CD8-positive, alpha-beta memory T cell (primary cell): ENCODE results near the gene KIF1C. TPM values are rescaled to one million over a fixed set of nuclear protein-coding genes. Genes with fewer than 3 reads are reported as not detected.
A peak's percentile ranks its signal among the peaks of the same experiment; 100 is the strongest.

Source experiments
- CTCF ChIA-PET: fragments of 350-600 bp; sonication (Branson Sonifier 250); formaldehyde crosslinking; loops from one replicate; lab custom pipeline; 2021; ENCODE audit warnings: antibody characterized with exemption; lab: Charles Lee
- POLR2A ChIA-PET: fragments of 350-600 bp; sonication (Branson Sonifier 250); formaldehyde crosslinking; loops from one replicate; lab custom pipeline; 2021; ENCODE audit warnings: antibody characterized with exemption; lab: Charles Lee
- DNase-seq, 5 donors: peaks; one replicate each; pipeline versions ENCODE4 v3.0.0 to v3.0.0-alpha.2; 2020 to 2022; ENCODE audit warnings: mixed read lengths in 1 of 5
- H3K27ac ChIP-seq: one replicate; pipeline ENCODE4 v1.7.0; 2013; ENCODE audit warnings: low read depth, mild to moderate bottlenecking, low read length, moderate library complexity
- H3K27me3 ChIP-seq: 2 replicates; pipeline ENCODE4 v1.7.0; 2013; ENCODE audit warnings: low read length, mild to moderate bottlenecking; ENCODE audit not compliant: insufficient read depth, poor library complexity, severe bottlenecking
- H3K36me3 ChIP-seq: 2 replicates; pipeline ENCODE4 v1.7.0; 2013; ENCODE audit warnings: mild to moderate bottlenecking, low read length, moderate library complexity; ENCODE audit not compliant: insufficient read depth
- H3K4me1 ChIP-seq: 2 replicates; pipeline ENCODE4 v1.7.0; 2013; ENCODE audit warnings: mild to moderate bottlenecking, low read length, moderate library complexity; ENCODE audit not compliant: insufficient read depth
- H3K4me3 ChIP-seq: 2 replicates; pipeline ENCODE4 v1.7.0; 2013; ENCODE audit warnings: mild to moderate bottlenecking, low read length
- H3K9me3 ChIP-seq: 2 replicates; pipeline ENCODE4 v1.7.0; 2013; ENCODE audit warnings: mild to moderate bottlenecking, low read length
- H3K27ac Mint-ChIP-seq, 8 donors: one replicate each; pipeline ENCODE4 v1.8.0; 2020 to 2021; ENCODE audit warnings: mixed read lengths in 8 of 8, mild to moderate bottlenecking in 6 of 8, inconsistent platforms in 3 of 8, moderate library complexity in 3 of 8
- H3K27me3 Mint-ChIP-seq, 2 donors: one replicate each; pipeline ENCODE4 v1.8.0; 2020 to 2021; ENCODE audit warnings: mixed read lengths in 2 of 2, mild to moderate bottlenecking in 1 of 2, moderate library complexity in 1 of 2
- H3K36me3 Mint-ChIP-seq, 3 donors: one replicate each; pipeline ENCODE4 v1.8.0; 2020 to 2021; ENCODE audit warnings: mixed read lengths in 3 of 3, inconsistent platforms in 1 of 3, mild to moderate bottlenecking in 1 of 3
- H3K4me1 Mint-ChIP-seq, 3 donors: one replicate each; pipeline ENCODE4 v1.8.0; 2020 to 2021; ENCODE audit warnings: mixed read lengths in 3 of 3, inconsistent platforms in 1 of 3, mild to moderate bottlenecking in 1 of 3
- H3K4me3 Mint-ChIP-seq, 7 donors: one replicate each; pipeline ENCODE4 v1.8.0; 2020 to 2021; ENCODE audit warnings: mixed read lengths in 7 of 7, mild to moderate bottlenecking in 6 of 7, moderate library complexity in 4 of 7, inconsistent platforms in 2 of 7
- H3K9me3 Mint-ChIP-seq, 5 donors: one replicate each; pipeline ENCODE4 v1.8.0; 2020 to 2022; ENCODE audit warnings: mixed read lengths in 5 of 5, mild to moderate bottlenecking in 3 of 5, moderate library complexity in 2 of 5, inconsistent platforms in 1 of 5
- polyA plus RNA-seq: library from polyadenylated mRNA; unstranded; fragments of 300-500 nt; fragmentation: Illumina TruSeq; gene quantifications from one replicate; pipeline ENCODE4 v1.2.3, GENCODE V29; 2021
- total RNA-seq, 2 experiments: library from RNA; stranded (reverse); gene quantifications; one replicate each; pipeline ENCODE4 v1.2.3, GENCODE V29; 2021

Gene KIF1C
- total and polyA plus RNA-seq, 3 experiments from 2014 or later: 8.0 to 77.3 (median 73.4) TPM

DNA sequence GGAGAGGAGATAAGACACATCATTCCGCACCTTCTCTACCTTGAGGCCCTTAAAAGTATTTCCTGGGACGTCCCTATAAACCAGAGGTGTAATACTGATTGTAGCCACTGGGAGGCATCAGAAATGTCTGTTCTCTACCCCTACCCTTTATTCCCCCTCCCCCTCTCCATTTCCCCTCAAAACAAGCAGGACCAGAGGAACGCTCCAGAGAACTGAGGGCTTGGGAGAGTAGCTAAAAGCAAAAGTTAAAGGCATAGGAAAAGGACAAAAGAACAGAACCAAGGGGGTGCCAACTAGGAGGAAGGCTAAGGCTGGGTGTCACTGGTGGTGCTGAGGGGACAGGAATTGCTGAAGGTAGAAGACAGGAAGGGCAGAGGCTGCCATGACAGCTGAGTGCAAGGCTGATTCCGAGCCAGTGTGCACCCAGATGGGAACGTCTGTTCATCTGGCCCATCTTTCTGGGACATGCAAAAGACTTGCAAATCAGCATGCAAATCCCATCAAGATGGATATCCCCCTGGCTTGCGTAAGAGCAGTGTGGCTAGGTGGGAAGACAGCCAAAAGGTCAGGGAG is 17.0 kb upstream of the KIF1C start:
- H3K4me3 Mint-ChIP-seq: peak overlapping the region in 1 of 7 donors; percentile 33
- ChIA-PET CTCF (interaction anchor here (0.7 to 3.1 kb wide), 19 partner anchors 9 to 105 kb away, joined by 3 to 19 read pairs (median 4); partner anchors contain the start of genes PFN1, RNF167, SLC25A11 and SLC52A1), POLR2A (interaction anchor here (0.6 to 2.1 kb wide), 2 partner anchors 17 to 91 kb away, joined by 3 to 7 read pairs; partner anchors contain the start of genes INCA1 and KIF1C)
- H3K4me1 ChIP-seq: peaks cover 11% of the 10 kb centered on the region
- no peaks in the 10 kb centered on the region for H3K27me3 ChIP-seq
- H3K27ac Mint-ChIP-seq: peak overlapping the region; percentile 55 to 89 (median 78)
- no peaks in the 10 kb centered on the region for H3K9me3 ChIP-seq
- H3K9me3 Mint-ChIP-seq: no peaks in the 10 kb centered on the region
- no peak overlapping the region for H3K27ac ChIP-seq
- H3K36me3 Mint-ChIP-seq: peaks cover 5 to 72% (median 14%) of the 10 kb centered on the region in 3 donors
- H3K4me1 Mint-ChIP-seq: peaks cover 12 to 21% (median 19%) of the 10 kb centered on the region in 3 donors
- peak in 3 of 5 donors; percentile 26 to 59 (median 48) for DNase-seq
- no peak overlapping the region for H3K4me3 ChIP-seq
- H3K27me3 Mint-ChIP-seq: no peaks in the 10 kb centered on the region
- peaks cover 40% of the 10 kb centered on the region for H3K36me3 ChIP-seq

DNA sequence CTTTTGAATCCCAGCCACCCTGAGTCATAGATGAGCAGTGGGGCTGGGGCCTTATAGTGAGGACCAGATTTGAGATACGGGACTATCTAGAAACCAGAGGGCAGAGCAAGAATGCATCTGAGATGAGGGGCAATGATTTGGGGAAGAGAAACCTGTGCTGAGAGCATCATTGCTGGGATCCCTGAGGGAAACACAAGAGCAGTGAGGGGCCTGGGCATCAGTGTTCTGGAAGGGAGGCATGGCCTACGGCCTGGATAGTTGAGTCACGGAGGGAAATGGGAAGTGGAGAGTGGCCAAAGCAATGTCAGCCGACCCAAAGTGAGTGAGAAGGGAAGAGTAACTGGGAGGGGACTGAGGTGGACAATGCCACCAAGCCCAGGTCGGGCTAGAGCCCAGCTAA is 15.4 kb upstream of the KIF1C start:
- peaks cover 20 to 33% (median 29%) of the 10 kb centered on the region in 3 donors for H3K4me1 Mint-ChIP-seq

GRCh38 chr17:4986403-4986802 is 11.3 kb upstream of the KIF1C start:
- H3K27ac ChIP-seq: peak overlapping the region; percentile 88
- POLR2A ChIA-PET: interaction anchor here (0.6 to 2.6 kb wide), 6 partner anchors 11 to 69 kb away, joined by 3 to 20 read pairs (median 3); partner anchors contain the start of genes INCA1, KIF1C, PFN1 and RNF167
- peak overlapping the region; percentile 94 for H3K4me3 ChIP-seq
- H3K4me1 ChIP-seq: peaks cover 33% of the 10 kb centered on the region
- peaks cover 0 to 1% of the 10 kb centered on the region in 2 donors for H3K27me3 Mint-ChIP-seq
- peak overlapping the region; percentile 91 to 96 (median 93) for H3K4me3 Mint-ChIP-seq
- CTCF ChIA-PET: interaction anchor here (0.7 to 3.3 kb wide), 9 partner anchors 9 to 83 kb away, joined by 3 to 18 read pairs (median 6); partner anchors contain the start of genes CHRNE, RNF167, SLC25A11 and SPAG7
- no peaks in the 10 kb centered on the region for H3K9me3 ChIP-seq
- peaks cover under 1% of the 10 kb centered on the region for H3K36me3 ChIP-seq
- peak overlapping the region; percentile 87 to 98 (median 91) for H3K27ac Mint-ChIP-seq
- H3K4me1 Mint-ChIP-seq: peaks cover 31 to 46% (median 42%) of the 10 kb centered on the region in 3 donors
- DNase-seq: peak in 1 of 5 donors; percentile 45
- H3K36me3 Mint-ChIP-seq: peaks cover 0 to 40% (median 4%) of the 10 kb centered on the region in 3 donors
- no peaks in the 10 kb centered on the region for H3K9me3 Mint-ChIP-seq
- no peaks in the 10 kb centered on the region for H3K27me3 ChIP-seq

More for the DNA sequence above, 15.4 kb upstream of the KIF1C start:
- peak overlapping the region in 2 of 8 donors; percentile 12 to 47 for H3K27ac Mint-ChIP-seq
- no peak overlapping the region for H3K4me3 ChIP-seq
- ChIA-PET POLR2A (no interaction called here), CTCF (interaction anchor here (1.0 to 1.5 kb wide), 2 partner anchors 73 to 80 kb away, joined by 4 to 5 read pairs; no protein-coding TSS in a partner anchor)
- peaks cover 5 to 72% (median 12%) of the 10 kb centered on the region in 3 donors for H3K36me3 Mint-ChIP-seq
- H3K9me3 Mint-ChIP-seq: no peaks in the 10 kb centered on the region
- no peak overlapping the region for H3K27ac ChIP-seq
- peaks cover 22% of the 10 kb centered on the region for H3K4me1 ChIP-seq
- H3K4me3 Mint-ChIP-seq: no peak overlapping the region
- no peaks in the 10 kb centered on the region for H3K27me3 Mint-ChIP-seq
- peaks cover 32% of the 10 kb centered on the region for H3K36me3 ChIP-seq
- H3K27me3 ChIP-seq: no peaks in the 10 kb centered on the region
- H3K9me3 ChIP-seq: no peaks in the 10 kb centered on the region
- no peak for DNase-seq

DNA sequence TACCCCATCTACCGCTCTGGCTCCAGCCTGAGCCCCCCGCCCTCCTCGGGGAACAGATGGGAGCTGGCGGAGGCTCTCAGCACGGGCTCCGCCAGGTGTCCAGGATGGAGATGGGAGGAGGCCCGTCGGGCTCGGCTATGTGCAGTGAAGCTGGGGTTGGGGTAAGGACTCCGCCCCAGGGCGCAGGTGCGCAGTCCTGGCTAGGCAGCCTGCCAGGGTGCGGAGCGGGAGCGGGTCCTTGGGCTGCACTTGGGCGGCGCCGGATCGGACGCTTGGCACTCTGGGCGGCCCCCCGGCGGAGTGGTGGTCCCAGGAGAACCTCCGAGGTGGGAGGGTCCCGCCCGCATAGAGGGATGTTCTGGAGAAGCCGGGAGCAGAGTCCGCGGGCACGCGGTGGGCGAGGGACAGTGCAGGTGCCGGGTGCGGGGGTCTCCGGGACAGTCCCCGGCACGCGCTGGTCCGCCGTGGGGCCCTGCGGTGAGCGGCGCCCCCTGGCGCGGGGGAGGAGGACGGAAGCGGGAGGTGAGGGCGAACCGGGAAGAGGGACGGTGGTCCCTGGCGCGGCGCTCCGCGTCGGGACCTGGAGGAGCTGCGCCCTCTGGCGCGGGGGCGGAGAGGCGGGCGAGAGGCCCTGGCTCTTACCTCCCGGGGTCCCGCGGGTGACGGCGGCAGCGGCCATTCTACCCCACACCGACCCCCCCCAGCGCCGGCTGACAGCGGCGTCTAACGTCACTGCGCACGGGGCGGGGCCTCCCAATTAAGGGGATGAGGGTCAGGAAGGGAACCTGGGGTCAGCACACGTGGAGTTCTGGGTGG is 10.6 kb upstream of the KIF1C start, which contains the start of gene CAMTA2:
CAMTA2 (minus strand) TSS at position 725 of the 816 bp plus-strand sequence. CDS start 1,453 bp downstream, outside the sequence.
- H3K4me1 Mint-ChIP-seq: peaks cover 31 to 46% (median 42%) of the 10 kb centered on the region in 3 donors
- H3K4me1 ChIP-seq: peaks cover 33% of the 10 kb centered on the region
- H3K9me3 Mint-ChIP-seq: no peaks in the 10 kb centered on the region
- H3K27ac Mint-ChIP-seq: peak within 1 kb of the TSS; percentile 87 to 98 (median 95)
- no peaks in the 10 kb centered on the region for H3K36me3 ChIP-seq
- peaks cover 0 to 1% of the 10 kb centered on the region in 2 donors for H3K27me3 Mint-ChIP-seq
- H3K27ac ChIP-seq: peak within 1 kb of the TSS; percentile 88
- CTCF ChIA-PET: interaction anchor here (0.7 to 4.1 kb wide), 17 partner anchors 7 to 277 kb away, joined by 3 to 19 read pairs (median 3); partner anchors contain the start of genes CHRNE, RNF167, SLC25A11 and SPAG7
- peak; percentile 80 to 92 (median 87) for DNase-seq
- POLR2A ChIA-PET: interaction anchor here (0.5 to 2.6 kb wide), 10 partner anchors 11 to 68 kb away, joined by 3 to 20 read pairs (median 3); partner anchors contain the start of genes INCA1, KIF1C, PFN1 and RNF167
- H3K36me3 Mint-ChIP-seq: peaks cover 0 to 32% (median 8%) of the 10 kb centered on the region in 3 donors
- H3K4me3 Mint-ChIP-seq: peak within 1 kb of the TSS; percentile 91 to 96 (median 93)
- peak within 1 kb of the TSS; percentile 94 for H3K4me3 ChIP-seq
- H3K9me3 ChIP-seq: no peaks in the 10 kb centered on the region
- H3K27me3 ChIP-seq: no peaks in the 10 kb centered on the region

DNA sequence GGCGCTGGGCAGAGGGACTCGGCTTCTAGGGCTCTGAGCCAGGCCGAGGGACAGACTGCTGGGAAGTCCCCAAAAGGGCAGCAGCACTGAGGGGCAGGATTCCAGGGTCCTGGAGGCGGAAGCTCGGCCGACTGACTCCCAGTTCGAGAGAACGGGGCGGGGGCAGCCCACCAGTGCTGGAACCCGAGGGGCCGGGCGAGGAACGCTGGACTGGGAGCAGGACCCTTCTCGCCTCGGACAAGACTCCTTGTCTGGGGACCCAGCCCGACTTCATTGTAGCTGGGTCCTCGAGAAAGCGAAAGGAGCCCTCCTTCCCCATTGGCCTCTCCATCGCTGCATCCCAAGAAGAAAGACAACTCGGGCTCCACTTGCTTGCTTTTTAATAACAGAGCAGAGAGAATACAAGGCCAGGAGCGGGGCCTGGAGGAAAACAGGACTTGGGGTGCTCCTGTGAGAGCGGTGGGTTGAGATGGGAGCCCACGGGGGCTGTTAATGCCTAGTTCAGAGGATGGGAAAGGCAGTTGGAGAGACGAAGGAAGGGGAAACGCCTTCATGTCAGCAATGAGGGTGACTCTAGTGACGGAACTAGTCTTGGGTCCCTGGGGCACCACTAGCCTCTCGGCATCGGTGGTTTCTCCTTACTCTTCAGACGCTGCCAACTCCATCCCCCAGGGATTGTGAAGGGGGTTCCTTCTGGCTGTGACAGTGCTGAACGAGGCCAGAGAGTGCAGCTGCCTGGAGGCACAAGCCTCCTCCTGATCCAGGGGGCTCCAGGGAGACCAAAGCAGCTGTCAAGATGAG is 9.8 kb upstream of the KIF1C start:
- peak overlapping the region; percentile 87 to 98 (median 95) for H3K27ac Mint-ChIP-seq
- POLR2A ChIA-PET: interaction anchor here (0.6 to 2.6 kb wide), 6 partner anchors 10 to 75 kb away, joined by 3 to 20 read pairs (median 5); partner anchors contain the start of genes INCA1, KIF1C, PFN1 and RNF167

GRCh38 chr17:4994081-4994595 is 3.6 kb upstream of the KIF1C start:
- Histone ChIP-seq H3K36me3 (no peaks in the 10 kb centered on the region), H3K9me3 (no peaks in the 10 kb centered on the region), H3K27ac (no peak overlapping the region), H3K4me1 (peaks cover 28% of the 10 kb centered on the region), H3K27me3 (no peaks in the 10 kb centered on the region), H3K4me3 (no peak overlapping the region)
- Mint-ChIP-seq H3K36me3 (peaks cover 0 to 4% (median 0%) of the 10 kb centered on the region in 3 donors), H3K4me1 (peaks cover 17 to 31% (median 17%) of the 10 kb centered on the region in 3 donors), H3K27me3 (peaks cover 0 to under 1% of the 10 kb centered on the region in 2 donors), H3K27ac (no peak overlapping the region), H3K4me3 (peak overlapping the region in 1 of 7 donors; percentile 84), H3K9me3 (no peaks in the 10 kb centered on the region)
- ChIA-PET POLR2A (interaction anchor here (0.6 kb wide), 1 partner anchor 1294 kb away, joined by 4 read pairs; no protein-coding TSS in a partner anchor), CTCF (no interaction called here)
- no peak for DNase-seq

More for the DNA sequence above, 9.8 kb upstream of the KIF1C start:
- Histone ChIP-seq H3K27me3 (no peaks in the 10 kb centered on the region), H3K4me1 (peaks cover 33% of the 10 kb centered on the region), H3K9me3 (no peaks in the 10 kb centered on the region), H3K4me3 (peak overlapping the region; percentile 94), H3K27ac (peak overlapping the region; percentile 88), H3K36me3 (no peaks in the 10 kb centered on the region)
- Mint-ChIP-seq H3K27me3 (peaks cover 0 to 1% of the 10 kb centered on the region in 2 donors), H3K36me3 (peaks cover 0 to 24% (median 8%) of the 10 kb centered on the region in 3 donors), H3K4me3 (peak overlapping the region; percentile 91 to 96 (median 93)), H3K9me3 (no peaks in the 10 kb centered on the region), H3K4me1 (peaks cover 29 to 46% (median 42%) of the 10 kb centered on the region in 3 donors)
- CTCF ChIA-PET: interaction anchor here (0.7 to 4.1 kb wide), 14 partner anchors 7 to 278 kb away, joined by 3 to 19 read pairs (median 4); partner anchors contain the start of genes RNF167, SLC25A11 and SPAG7
- peak in 1 of 5 donors; percentile 10 for DNase-seq
